CD4-positive, alpha-beta T cell (primary cell): Measurements from ENCODE around the gene HMG20B. TPM values are rescaled to one million over a fixed set of nuclear protein-coding genes. Genes with fewer than 3 reads are reported as not detected.

Experiments used
- ATAC-seq: fragments of 200-7000 bp; cut with Tn5 transposase; one replicate; pipeline ENCODE4 v1.10.0; 2022; ENCODE audit warnings: mild to moderate bottlenecking; ENCODE audit not compliant: poor library complexity
- CTCF ChIA-PET: fragments of 350-600 bp; sonication (Branson Sonifier 250); formaldehyde crosslinking; loops from one replicate; lab custom pipeline; 2021; ENCODE audit warnings: antibody characterized with exemption, inconsistent platforms; lab: Charles Lee
- POLR2A ChIA-PET: fragments of 350-600 bp; sonication (Branson Sonifier 250); formaldehyde crosslinking; loops from one replicate; lab custom pipeline; 2021; ENCODE audit warnings: antibody characterized with exemption, inconsistent platforms; lab: Charles Lee
- DNase-seq, 14 experiments: peaks; one replicate each; pipeline ENCODE4 v3.0.0-alpha.2; 2013 to 2020; ENCODE audit warnings: mixed read lengths in 2 of 14
- H3K27ac ChIP-seq, 2 donors: one replicate each; pipeline versions ENCODE4 v1.5.1 to v1.7.0; 2013; ENCODE audit warnings: low read length in 2 of 2, low read depth in 1 of 2, mild to moderate bottlenecking in 1 of 2
- H3K27me3 ChIP-seq, 2 experiments: 1 replicate in 1 of 2; 2 replicates in 1 of 2; pipeline versions ENCODE4 v1.6.1 to v1.7.0; 2013; ENCODE audit warnings: low read length in 2 of 2, control low read depth in 1 of 2, mild to moderate bottlenecking in 1 of 2, moderate library complexity in 1 of 2; ENCODE audit not compliant: insufficient read depth in 2 of 2, control insufficient read depth in 1 of 2
- H3K36me3 ChIP-seq: one replicate; pipeline ENCODE4 v1.6.1; 2013; ENCODE audit warnings: low read length, control low read depth; ENCODE audit not compliant: insufficient read depth
- H3K4me1 ChIP-seq: one replicate; pipeline ENCODE4 v1.6.1; 2013; ENCODE audit warnings: low read length, control low read depth; ENCODE audit not compliant: insufficient read depth
- H3K4me3 ChIP-seq: one replicate; pipeline ENCODE4 v1.5.1; 2013; ENCODE audit warnings: mild to moderate bottlenecking, low read length, moderate library complexity
- H3K9me3 ChIP-seq, 2 experiments: 1 replicate in 1 of 2; 2 replicates in 1 of 2; pipeline versions ENCODE4 v1.6.1 to v1.7.0; 2013; ENCODE audit warnings: low read length in 2 of 2, mild to moderate bottlenecking in 2 of 2, control low read depth in 1 of 2, moderate library complexity in 1 of 2; ENCODE audit not compliant: control insufficient read depth in 1 of 2, insufficient read depth in 1 of 2
- H3K27ac Mint-ChIP-seq: one replicate; pipeline ENCODE4 v1.8.0; 2020; ENCODE audit warnings: mixed read lengths
- H3K27me3 Mint-ChIP-seq: one replicate; pipeline ENCODE4 v1.8.0; 2021; ENCODE audit warnings: mixed read lengths
- H3K36me3 Mint-ChIP-seq: one replicate; pipeline ENCODE4 v1.8.0; 2021; ENCODE audit warnings: low read depth, mixed read lengths
- H3K4me1 Mint-ChIP-seq: one replicate; pipeline ENCODE4 v1.8.0; 2021; ENCODE audit warnings: low read depth, mixed read lengths
- H3K4me3 Mint-ChIP-seq: one replicate; pipeline ENCODE4 v1.8.0; 2020; ENCODE audit warnings: mild to moderate bottlenecking, mixed read lengths
- H3K9me3 Mint-ChIP-seq: one replicate; pipeline ENCODE4 v1.8.0; 2020; ENCODE audit warnings: mixed read lengths
- intact Hi-C, 2 experiments: fragments of 100-400 bp; cut with DNase I in 1 of 2; cut with micrococcal nuclease in 1 of 2; formaldehyde crosslinking; loops; one replicate each; pipeline versions ENCODE4 v1.15.1 to v1.9.0; 2023 to 2025; cut with DNase I, micrococcal nuclease
- total RNA-seq, 174 experiments: library from RNA in 2 of 174; stranded (reverse) in 2 of 174; gene quantifications; one replicate each; pipeline ENCODE4 v1.2.3 and lab custom pipeline; 2021 to 2026
- TF ChIP-seq, protein P1 (sequence below): fragments of 200-600 bp; IDR thresholded peaks from one replicate; pipeline ENCODE4 v1.8.0; 2022; ENCODE audit warnings: antibody characterized with exemption, mild to moderate bottlenecking

The HMG20B gene
- total RNA-seq, 2 experiments from 2014 or later = 34.3 to 36.6 TPM

DNA sequence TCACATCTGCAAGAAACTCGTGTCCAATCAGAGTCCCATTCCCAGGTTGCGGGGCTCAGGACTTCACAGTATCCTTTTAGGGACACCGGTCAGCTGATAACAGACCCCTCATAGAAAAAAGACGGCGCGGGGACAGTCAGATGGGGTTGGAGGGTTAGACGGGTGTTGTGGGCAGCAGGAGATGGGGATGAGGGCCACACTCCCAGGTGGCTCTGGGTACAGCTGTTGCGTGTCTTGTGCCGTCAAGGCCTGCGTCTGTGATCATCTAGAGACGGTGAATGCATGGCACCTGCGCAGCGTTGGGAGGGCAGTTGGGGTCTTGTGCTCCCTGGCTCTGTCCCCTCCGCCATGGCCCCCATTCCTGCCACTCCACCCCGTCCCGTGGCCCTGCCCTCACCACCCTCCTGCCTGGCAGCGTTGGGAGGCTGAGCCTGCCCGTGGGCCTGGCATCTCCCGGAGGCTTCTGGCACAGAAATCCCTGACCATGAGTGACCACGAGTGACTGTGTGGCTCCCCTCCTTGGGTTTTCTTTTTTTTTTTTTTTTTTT, 47.8 kb upstream of the HMG20B start:
- POLR2A ChIA-PET = no interaction called here
- no peak for DNase-seq
- intact Hi-C loops = no loop called here

DNA sequence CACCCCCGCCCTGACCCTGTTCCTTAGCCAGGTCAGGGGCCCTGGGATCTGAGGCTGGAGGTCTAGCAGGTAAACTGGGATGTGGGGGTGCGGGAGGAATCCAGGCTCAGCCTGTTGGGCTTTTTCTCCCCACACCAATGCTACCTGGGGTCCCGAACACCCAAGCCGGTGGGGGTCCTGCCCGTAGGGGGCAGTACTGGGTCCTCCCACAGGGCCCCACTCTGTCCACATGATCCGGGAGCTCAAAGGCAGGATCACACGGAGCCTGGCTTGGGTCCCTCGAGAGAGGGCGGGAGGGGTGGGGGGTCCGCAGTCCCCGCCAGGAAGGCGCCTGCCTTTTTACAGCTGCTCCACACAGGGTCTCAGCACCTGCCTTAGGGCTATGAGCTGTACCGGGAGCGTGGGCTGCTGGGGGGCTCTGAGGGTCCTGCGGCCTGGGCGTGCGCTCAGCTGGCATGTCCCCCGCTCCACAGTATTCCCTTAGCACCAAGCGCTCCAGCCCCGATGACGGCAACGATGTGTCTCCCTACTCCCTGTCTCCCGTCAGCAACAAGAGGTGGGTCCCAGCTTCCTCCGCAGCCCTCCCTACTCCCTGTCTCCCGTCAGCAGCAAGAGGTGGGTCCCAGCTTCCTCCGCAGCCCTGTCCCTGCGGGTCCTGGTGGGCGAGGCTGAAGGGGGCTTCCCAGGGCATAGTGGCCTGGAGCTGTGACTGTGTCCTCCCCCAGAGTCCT, 46.1 kb upstream of the HMG20B start:
- Mint-ChIP-seq H3K9me3 (no peaks in the 10 kb centered on the region), H3K27ac (no peak overlapping the region), H3K4me3 (no peak overlapping the region), H3K27me3 (no peaks in the 10 kb centered on the region), H3K36me3 (peaks cover 21% of the 10 kb centered on the region), H3K4me1 (no peaks in the 10 kb centered on the region)
- ChIA-PET POLR2A (no interaction called here), CTCF (no interaction called here)
- H3K36me3 ChIP-seq = peaks cover 75% of the 10 kb centered on the region
- TF ChIP-seq, protein P1, sequence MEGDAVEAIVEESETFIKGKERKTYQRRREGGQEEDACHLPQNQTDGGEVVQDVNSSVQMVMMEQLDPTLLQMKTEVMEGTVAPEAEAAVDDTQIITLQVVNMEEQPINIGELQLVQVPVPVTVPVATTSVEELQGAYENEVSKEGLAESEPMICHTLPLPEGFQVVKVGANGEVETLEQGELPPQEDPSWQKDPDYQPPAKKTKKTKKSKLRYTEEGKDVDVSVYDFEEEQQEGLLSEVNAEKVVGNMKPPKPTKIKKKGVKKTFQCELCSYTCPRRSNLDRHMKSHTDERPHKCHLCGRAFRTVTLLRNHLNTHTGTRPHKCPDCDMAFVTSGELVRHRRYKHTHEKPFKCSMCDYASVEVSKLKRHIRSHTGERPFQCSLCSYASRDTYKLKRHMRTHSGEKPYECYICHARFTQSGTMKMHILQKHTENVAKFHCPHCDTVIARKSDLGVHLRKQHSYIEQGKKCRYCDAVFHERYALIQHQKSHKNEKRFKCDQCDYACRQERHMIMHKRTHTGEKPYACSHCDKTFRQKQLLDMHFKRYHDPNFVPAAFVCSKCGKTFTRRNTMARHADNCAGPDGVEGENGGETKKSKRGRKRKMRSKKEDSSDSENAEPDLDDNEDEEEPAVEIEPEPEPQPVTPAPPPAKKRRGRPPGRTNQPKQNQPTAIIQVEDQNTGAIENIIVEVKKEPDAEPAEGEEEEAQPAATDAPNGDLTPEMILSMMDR = no peak
- no peak overlapping the region for H3K27ac ChIP-seq
- ATAC-seq (no peak), DNase-seq (no peak)
- no peak overlapping the region for H3K4me3 ChIP-seq
- H3K4me1 ChIP-seq = no peaks in the 10 kb centered on the region
- intact Hi-C loops = no loop called here
- no peaks in the 10 kb centered on the region for H3K27me3 ChIP-seq
- no peaks in the 10 kb centered on the region for H3K9me3 ChIP-seq

More for the DNA sequence above, 47.8 kb upstream of the HMG20B start:
- Mint-ChIP-seq H3K4me1 (peaks cover 5% of the 10 kb centered on the region), H3K4me3 (no peak overlapping the region), H3K9me3 (no peaks in the 10 kb centered on the region), H3K36me3 (peaks cover 28% of the 10 kb centered on the region), H3K27me3 (no peaks in the 10 kb centered on the region), H3K27ac (no peak overlapping the region)
- Histone ChIP-seq H3K9me3 (no peaks in the 10 kb centered on the region), H3K36me3 (peaks cover 69% of the 10 kb centered on the region), H3K27ac (no peak overlapping the region), H3K4me1 (no peaks in the 10 kb centered on the region), H3K27me3 (no peaks in the 10 kb centered on the region), H3K4me3 (no peak overlapping the region)
- TF ChIP-seq, protein P1 = no peak
- CTCF ChIA-PET = no interaction called here
- ATAC-seq = no peak

DNA sequence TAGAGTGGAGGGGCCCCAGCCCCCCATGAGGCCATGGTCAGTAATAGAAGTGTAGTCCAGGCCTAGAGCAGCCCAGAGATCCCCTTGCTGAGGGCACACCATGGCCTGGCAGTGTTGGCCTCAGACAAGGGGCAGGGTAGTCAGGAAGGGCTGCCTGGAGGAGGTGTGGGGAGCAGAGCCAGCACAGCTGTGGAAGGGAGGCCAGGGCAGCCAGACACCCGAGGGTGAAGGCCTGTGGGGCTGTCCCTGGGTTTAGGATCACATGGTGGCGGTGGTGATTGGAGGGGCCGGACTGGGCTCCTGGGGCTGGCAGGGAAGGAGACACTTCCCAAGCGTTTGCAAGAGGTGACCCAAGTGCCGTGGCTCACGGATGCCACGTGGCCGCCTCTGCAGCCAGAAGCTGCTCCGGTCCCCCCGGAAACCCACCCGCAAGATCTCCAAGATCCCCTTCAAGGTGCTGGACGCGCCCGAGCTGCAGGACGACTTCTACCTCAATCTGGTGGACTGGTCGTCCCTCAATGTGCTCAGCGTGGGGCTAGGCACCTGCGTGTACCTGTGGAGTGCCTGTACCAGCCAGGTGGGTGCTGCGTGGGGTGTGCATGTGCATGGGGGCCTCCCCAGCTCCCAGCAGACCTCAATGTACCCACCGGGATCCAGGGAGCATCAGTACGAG, 45.4 kb upstream of the HMG20B start:
- DNase-seq (no peak), ATAC-seq (no peak)
- intact Hi-C loops = no loop called here
- no peak overlapping the region for H3K27ac Mint-ChIP-seq
- H3K9me3 ChIP-seq = no peaks in the 10 kb centered on the region
- H3K27me3 Mint-ChIP-seq = no peaks in the 10 kb centered on the region
- no peaks in the 10 kb centered on the region for H3K27me3 ChIP-seq
- no peak overlapping the region for H3K27ac ChIP-seq
- H3K36me3 ChIP-seq = peaks cover 78% of the 10 kb centered on the region
- TF ChIP-seq, protein P1 = no peak
- no peaks in the 10 kb centered on the region for H3K4me1 ChIP-seq
- POLR2A ChIA-PET = no interaction called here
- CTCF ChIA-PET = no interaction called here
- no peak overlapping the region for H3K4me3 ChIP-seq
- no peak overlapping the region for H3K4me3 Mint-ChIP-seq
- H3K4me1 Mint-ChIP-seq = no peaks in the 10 kb centered on the region
- no peaks in the 10 kb centered on the region for H3K9me3 Mint-ChIP-seq
- peaks cover 23% of the 10 kb centered on the region for H3K36me3 Mint-ChIP-seq
